ENCODE results near the gene MGAT2.

The MGAT2 gene

DNA sequence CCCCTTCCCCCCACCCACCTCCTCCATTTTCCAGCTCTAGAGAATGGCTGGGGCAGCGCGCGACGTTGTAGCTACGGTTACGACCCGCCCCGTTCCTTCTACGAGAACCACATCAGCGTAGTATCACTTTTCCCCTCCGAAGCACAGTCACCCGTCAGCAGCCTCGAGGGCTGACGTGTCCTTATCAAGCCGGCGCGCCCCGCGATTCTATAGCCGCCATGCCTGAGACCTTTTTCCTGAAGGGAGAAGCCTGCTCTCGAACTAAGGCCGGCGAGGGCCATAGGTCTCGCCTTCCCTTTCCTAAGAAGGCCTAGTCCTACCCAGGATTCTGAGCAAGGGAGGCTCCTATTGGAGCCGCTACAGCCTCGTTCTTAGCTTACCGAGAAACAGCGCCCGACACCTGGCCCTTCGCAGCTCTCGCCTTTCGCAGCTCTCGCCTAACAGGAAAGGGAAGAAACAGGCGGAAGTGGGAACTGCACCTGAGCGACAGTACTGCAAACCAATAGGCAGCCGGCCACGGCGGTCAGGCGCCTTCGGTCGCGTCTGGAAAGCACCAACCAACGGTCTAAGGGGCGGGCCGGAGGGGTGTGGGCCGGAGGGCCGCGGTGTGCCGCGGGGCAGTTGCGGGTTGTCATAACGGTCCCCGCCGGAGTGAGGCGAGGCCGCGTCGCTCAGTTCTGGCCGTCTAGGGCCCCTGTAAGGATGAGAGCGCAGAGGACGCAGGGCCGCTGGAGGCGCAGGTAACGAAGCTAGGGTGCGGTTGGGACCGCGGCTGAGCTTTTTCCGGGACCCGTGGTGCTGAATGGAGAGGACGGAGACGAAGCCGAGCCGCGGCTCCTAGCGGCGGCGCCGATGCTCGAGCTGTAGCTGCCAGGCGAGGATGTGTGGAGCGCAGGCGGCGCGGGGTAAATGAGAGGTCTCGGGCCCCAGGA is at the start of gene MGAT2, which contains the start of gene RPL36AL:
MGAT2 (plus strand) TSS at position 618 of the 932 bp plus-strand sequence. CDS start 470 bp downstream, outside the sequence.
RPL36AL (minus strand) TSS at position 445 of the 932 bp plus-strand sequence. CDS start 1,522 bp downstream, outside the sequence.
- Histone ChIP-seq H3K27ac (peak within 1 kb of the TSS; percentile 58 to 98 (median 94)), H3K4me3 (peak within 1 kb of the TSS; percentile 59 to 85 (median 79))

DNA sequence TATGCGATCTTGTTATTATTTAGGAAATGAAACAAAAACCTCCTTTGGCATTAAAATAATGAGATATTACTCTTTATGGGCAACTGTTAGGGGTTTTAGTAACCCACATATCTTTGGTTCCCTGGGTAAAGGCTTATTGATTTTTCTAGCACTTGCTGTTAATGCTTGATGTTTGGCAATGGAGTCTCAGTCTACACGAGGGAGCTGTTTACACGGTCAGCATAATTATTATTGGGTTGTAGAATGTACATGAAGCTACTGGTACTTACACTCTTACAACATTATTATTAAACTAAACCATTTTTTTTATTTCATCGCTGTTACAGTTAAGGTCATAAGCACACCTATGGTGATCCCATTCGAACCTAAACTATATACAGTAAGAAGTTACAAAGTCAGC is 46.6 kb upstream of the MGAT2 start:
- Histone ChIP-seq H3K4me3 (no peak overlapping the region), H3K27ac (no peak overlapping the region)

DNA sequence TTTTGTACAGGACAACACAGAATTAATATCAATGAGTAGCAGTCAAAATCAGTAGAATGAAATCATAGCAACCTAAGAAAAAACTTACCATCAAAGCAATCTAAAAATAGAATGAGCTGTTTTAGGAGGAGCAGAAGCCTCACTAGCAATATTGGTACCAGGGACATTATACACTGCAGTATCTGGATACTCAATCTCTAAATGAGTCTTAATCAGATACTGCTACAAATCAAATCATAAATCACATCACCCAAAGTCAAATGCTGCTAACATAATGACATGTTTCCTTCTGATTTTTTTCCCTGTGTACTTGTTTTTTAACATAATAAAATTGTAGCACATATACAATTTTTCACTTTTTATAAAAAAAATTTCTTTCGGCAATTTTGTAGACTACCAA is 42.5 kb upstream of the MGAT2 start:
- H3K27ac ChIP-seq: no peak overlapping the region
- H3K4me3 ChIP-seq: no peak overlapping the region

DNA sequence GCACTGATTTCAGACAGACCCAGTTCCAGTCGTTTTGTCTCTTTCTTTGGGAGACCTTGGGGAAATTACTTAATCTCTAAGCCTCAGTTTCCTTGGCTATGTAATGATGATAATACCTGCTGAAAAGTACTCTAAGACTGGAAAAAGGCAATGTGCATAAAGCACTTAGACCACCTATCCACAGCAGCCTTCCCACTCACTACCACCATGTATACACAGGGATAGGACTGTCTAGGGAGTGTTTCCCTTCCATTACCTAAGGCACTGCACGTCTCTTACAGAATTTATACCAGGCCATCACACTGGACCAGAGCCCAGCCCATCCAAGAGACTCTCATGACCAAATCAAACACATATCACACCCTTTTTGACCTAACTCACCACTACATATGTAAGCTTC is 40.8 kb upstream of the MGAT2 start:
- H3K4me3 ChIP-seq: no peak overlapping the region
- H3K27ac ChIP-seq: no peak overlapping the region

DNA sequence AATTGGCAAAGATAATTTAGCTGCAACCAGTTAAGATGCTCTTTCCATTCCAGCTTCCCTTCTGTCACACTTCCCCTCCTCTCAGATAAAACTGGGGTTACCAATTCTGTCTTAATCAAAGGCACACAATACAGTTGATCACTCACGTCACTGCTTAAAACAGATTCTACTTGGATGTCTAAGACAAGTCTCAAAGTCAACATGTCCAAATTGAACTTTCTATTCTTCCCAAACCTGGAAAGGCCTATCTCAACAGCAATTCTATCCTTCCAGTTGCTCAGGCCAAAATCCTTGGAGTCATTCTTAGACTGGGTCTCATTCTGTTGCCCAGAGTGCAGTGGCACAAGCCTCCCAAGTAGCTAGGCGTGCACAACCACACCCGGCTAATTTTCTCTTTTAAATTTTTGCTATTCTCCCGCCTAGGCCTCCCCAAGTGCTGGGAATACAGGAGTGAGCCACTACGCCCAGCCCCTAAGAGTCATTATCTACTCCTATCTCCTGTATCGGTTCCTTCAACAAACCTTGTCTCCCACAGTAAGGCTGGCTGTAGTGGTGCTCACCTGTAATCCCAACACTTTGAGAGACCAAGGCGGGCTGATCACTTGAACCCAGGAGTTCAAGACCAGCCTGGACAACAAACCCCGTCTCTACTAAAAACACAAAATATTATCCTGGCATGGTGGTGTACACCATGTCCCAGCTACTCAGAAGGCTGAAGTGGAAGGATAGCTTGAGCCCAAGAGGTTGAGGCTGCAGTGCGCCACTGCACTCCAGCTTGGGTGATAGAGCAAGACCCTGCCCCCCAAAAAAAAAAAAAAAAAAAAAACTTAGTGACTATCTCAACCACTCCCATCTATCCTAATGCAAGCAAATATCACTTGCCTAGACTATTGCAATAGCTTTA is 39.1 kb upstream of the MGAT2 start:
- H3K27ac ChIP-seq: no peak overlapping the region
- H3K4me3 ChIP-seq: no peak overlapping the region

DNA sequence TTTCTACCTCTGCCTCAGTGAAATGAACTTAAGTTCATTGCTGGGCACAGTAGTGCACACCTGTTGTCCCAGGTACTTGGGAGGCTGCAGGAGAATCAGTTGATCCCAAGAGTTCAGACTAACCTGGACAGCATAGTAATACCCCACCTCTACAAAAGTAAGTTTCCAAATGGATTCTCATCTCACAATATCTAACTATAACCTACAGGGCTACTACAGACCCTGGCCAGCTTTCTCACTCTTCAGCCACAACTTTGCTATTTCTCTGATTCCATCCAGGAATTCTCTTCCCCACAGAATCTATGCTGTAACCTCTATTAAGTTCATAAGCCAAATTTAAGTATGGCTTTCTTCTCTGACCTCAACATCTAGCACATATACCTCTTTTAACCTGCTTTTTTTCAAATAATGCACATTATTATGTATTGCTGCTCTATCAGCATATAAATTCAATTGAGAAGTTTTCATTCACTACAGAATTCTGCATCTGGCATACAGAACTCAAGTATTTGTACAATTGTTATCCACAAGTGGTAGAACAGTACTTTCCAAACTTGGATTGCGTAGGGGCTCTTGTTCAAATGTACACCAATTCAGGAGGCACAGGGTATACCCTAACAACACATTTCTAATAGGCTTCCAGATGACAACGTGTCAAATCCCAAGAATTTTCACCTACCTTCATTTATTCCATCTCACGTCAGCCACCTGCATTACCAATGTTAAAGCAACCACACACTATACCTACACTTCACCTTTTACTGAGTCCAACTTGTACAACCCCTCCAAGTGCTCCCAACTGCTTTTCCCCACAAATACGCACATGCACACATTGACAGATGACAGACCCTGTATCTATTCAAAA is 38.3 kb upstream of the MGAT2 start:
- H3K27ac ChIP-seq: no peak overlapping the region
- no peak overlapping the region for H3K4me3 ChIP-seq

DNA sequence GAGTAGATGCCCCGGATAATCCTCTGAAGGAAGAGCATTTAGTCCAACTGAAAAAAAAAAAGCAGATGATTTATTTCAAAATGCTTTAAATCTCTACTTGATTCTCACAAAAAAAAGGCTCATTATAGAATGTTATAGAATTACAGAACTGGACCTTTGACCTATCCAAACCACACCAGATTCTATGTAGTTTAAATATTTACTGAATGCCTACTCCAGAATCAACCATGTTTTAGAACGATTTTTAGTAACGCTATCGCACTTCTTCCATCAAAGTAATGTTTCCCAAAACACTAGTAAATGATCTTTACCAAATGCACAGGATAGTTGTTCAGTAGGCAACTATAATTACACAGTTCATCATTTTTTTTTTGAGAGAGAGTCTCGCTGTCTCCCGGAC is 37.0 kb upstream of the MGAT2 start:
- H3K4me3 ChIP-seq: peak overlapping the region in 1 of 7 experiments; percentile 96
- no peak overlapping the region for H3K27ac ChIP-seq

DNA sequence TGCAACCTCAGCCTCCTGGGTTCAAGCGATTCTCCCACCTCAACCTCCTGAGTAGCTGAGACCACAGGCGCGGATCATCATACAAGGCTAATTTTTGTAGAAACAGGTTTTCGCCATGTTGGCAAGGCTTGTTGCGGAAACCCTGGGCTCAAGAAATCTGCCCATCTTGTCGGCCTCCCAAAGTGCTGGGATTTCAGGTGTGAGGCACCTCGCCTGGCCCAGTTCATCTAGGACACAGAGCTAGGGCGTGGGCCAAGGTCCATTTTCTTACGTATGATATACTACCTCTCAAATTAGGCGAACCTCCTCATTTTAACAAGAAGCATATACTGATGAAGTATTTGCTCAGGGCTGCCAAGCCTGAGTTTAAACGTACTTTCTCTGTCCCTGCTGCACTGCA is 36.5 kb upstream of the MGAT2 start:
- Histone ChIP-seq H3K27ac (no peak overlapping the region), H3K4me3 (peak overlapping the region in 3 of 7 experiments; percentile 88 to 98 (median 96))

DNA sequence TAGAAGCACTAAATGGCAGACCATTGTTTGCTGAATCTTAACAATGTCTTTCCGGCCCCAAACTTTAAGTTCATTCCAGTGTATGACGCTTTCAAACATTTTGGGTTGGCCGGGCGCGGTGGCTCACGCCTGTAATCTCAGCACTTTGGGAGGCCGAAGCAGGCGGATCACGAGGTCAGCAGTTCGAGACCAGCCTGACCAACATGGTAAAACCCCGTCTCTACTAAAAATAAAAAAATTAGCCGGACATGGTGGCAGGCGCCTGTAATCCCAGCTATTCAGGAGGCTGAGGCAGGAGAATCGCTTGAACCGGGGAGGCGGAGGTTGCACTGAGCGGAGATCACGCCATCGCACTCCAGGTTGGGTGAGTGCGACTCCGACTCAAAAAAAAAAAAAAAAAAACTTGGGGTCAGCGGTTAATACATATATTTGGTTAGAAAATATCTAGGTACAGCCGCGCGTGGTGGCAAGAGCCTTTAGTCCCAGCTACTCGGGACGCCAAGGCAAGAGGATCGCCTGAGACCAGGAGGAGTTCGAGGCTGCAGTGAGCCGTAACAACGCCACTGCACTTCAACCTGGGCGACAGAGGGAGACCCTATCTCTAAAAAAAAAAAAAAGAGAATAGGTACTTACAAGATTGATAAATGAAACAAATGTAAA is 35.5 kb upstream of the MGAT2 start:
- Histone ChIP-seq H3K4me3 (peak overlapping the region; percentile 69 to 98 (median 84)), H3K27ac (peak overlapping the region in 19 of 21 experiments; percentile 2 to 98 (median 93))

DNA sequence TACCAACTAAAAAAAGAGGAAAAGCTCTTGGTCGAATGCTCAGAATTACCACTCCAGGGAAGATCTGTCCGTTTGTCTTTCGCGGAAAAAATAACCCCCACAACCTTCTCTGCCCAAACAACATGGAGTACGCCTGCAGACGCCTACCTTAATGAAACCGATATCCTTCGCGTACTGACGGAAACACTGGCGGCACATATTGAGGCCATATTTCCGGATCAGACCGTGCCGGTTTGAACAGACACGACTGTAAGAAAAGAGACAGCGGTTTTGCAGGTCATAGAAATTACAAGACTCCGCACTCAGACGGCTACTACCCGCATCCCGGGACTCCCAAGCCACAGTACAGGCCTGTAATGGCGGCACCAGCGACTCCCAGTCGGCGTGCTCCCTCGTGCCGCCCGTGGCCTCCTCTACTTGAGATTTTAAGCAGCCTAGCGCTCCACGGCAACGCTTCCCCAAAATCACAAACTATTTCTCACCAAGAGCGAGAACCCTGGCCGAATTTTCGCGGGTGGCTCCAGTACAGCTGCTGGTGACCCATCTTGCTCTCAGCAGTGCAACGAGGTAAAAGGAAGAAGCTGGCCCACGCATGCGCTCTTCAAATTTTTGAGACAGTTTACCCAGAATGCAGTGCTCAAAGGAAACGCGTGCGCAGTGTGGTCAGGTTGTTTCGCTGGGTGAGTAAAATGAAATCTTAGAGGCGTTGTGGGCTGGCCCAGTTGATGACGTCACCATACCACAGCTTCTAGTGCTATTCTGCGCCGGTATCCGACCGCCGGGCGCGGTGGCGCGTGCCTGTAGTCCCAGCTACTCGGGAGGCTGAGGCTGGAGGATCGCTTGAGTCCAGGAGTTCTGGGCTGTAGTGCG is 34.6 kb upstream of the MGAT2 start, which contains the start of gene RPS29:
RPS29 (minus strand) TSS at position 578 of the 870 bp plus-strand sequence; CDS start at position 544, 34 bp downstream.
- H3K27ac ChIP-seq: peak within 1 kb of the TSS; percentile 86 to 98 (median 93)
- peak within 1 kb of the TSS; percentile 69 to 98 (median 84) for H3K4me3 ChIP-seq

DNA sequence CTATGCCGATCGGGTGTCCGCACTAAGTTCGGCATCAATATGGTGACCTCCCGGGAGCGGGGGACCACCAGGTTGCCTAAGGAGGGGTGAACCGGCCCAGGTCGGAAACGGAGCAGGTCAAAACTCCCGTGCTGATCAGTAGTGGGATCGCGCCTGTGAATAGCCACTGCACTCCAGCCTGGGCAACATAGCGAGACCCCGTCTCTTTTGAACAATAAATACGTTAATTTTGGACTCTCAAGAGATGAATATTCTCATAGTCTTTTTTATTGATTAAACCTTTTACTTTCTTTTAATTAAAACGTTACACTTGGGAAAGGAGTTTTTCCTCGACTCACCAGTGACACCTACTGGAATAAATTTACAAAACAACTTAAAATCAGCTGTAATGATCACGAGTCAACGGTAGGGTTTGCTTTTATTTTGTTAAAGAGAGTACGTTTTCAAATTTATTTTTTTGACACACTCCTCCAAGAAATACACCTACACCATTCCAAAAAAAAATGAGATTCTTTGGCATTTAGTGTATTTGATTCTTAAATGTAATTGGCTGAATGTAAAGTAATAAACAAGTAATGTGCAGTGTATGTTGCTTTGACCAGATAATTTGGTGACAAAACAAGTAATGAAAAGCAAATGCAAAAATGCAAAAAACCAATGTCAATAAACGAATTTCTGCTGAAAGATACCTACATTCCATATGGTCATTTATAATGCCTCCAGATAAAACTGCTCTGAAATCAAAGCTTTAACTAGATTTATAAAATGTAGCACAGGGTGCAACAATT is 33.7 kb upstream of the MGAT2 start:
- Histone ChIP-seq H3K27ac (peak overlapping the region in 20 of 21 experiments; percentile 37 to 98 (median 92)), H3K4me3 (peak overlapping the region; percentile 69 to 98 (median 84))

DNA sequence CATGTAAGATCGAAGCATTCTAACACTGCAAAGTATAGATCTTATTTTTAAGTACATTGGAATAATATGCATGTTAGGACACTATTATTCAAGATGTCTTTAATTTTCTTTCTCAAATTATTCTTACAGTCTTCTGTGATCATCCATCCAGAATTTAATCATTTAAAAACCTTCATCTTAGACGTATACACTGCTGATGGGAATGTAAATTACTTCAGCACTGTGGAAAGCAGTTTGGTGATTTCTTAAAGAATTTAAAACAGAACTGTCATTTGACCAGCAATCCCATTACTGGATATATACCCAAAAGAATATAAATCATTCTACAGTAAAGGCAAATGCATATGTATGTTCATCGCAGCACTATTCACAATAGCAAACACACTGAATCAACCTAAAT is 31.2 kb upstream of the MGAT2 start:
- H3K27ac ChIP-seq: no peak overlapping the region
- no peak overlapping the region for H3K4me3 ChIP-seq

DNA sequence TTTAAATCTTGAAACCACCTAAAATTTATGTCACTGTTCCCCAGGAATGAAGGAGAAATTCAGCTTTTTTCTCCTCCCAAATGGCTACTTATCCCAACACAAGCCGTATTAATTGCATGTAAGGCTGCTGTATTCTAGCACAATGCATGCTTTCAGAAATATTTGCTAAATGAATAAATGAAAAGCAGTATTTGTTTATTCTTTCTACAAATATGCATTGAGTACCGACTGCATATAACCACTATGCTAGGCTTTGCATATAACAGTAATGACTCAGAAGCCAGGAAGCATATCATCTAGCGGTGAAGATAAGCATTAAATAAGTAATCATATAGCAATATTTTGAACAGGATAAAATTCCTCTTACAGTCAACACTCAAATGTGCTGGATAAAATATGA is 27.6 kb upstream of the MGAT2 start:
- Histone ChIP-seq H3K27ac (no peak overlapping the region), H3K4me3 (no peak overlapping the region)

DNA sequence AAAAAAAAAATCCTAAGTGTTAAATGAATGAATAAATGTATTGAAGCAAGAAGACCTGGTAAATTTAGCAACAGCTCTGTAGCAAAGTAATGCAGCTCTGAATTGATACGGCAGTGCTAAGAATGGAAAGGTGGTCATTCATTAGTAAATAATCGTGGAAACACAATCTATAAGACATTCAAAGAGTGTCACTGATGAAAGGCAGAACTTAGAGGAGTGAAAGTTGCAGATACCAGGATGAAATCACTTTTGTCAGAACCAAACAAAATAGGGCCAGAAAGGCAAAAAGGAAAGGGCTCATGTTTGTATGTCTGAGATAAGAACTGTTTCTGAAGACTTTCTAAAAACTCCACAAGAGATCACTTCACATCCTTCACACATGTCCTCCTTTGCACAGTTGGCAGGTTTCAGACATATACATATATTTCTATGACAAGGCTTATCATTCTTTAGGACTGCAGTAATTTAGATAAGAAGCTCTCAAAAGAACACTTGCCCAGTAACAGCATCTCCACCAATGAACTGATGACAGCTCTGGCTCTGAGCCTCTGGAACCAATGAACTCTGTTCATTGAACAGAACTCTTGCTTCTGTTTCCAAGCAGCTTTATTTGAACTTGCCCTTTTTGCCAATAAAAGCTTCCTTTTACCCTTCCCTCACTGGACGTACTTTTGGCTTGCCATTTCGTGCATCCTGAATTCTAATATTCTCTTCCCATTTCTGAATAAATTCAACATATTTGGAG is 26.1 kb upstream of the MGAT2 start:
- Histone ChIP-seq H3K27ac (peak overlapping the region in 2 of 21 experiments; percentile 7 to 30), H3K4me3 (no peak overlapping the region)

DNA sequence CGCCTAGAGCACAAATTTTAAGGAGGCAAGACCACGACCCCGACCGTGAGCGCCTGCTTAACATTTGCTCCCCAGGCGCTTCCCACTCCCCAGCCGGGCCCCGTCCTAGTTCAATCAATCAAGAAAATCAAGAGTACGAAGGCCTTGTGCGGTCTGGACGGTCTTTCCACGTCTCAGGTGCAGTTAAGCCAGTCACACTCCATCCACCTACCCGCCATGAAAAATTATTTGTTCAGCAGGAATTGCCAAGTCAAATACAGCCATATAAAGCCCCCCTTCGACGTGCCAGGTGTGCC is 22.5 kb upstream of the MGAT2 start:
- H3K27ac ChIP-seq: peak overlapping the region; percentile 88 to 100 (median 97)
- peak overlapping the region; percentile 65 to 92 (median 84) for H3K4me3 ChIP-seq
